Neural progenitor cell (in vitro differentiated cells): ENCODE data around the gene MAP3K19. TPM values are rescaled to one million over a fixed set of nuclear protein-coding genes. Genes with fewer than 3 reads are reported as not detected.

Source experiments
- DNase-seq: peaks from one replicate; pipeline ENCODE4 v3.0.0-alpha.2; 2016; ENCODE audit warnings: low spot score
- H2AFZ ChIP-seq: fragments of 200-600 bp; sonication (generic); replicated peaks from 2 replicates; pipeline ENCODE4 v1.6.1; 2016; ENCODE audit warnings: antibody characterized with exemption
- H3F3A ChIP-seq: fragments of 200-600 bp; sonication (generic); 2 replicates; pipeline ENCODE4 v1.6.1; 2016; ENCODE audit warnings: antibody characterized with exemption, low read depth
- H3K27ac ChIP-seq: fragments of 200-600 bp; sonication (generic); 2 replicates; pipeline ENCODE4 v1.5.1; 2016; ENCODE audit warnings: mild to moderate bottlenecking
- H3K27me3 ChIP-seq: fragments of 200-600 bp; sonication (generic); 2 replicates; pipeline ENCODE4 v1.6.1; 2016; ENCODE audit warnings: mild to moderate bottlenecking, moderate library complexity
- H3K36me3 ChIP-seq: fragments of 200-600 bp; sonication (generic); 2 replicates; pipeline ENCODE4 v1.5.1; 2016
- H3K4me1 ChIP-seq: fragments of 200-600 bp; sonication (generic); 2 replicates; pipeline ENCODE4 v1.6.1; 2016; ENCODE audit warnings: mixed run types
- H3K4me2 ChIP-seq: fragments of 200-600 bp; sonication (generic); 2 replicates; pipeline ENCODE4 v1.6.1; 2016
- H3K4me3 ChIP-seq: fragments of 200-600 bp; sonication (generic); 2 replicates; pipeline ENCODE4 v1.5.1; 2016
- H3K79me2 ChIP-seq: fragments of 200-600 bp; sonication (generic); 2 replicates; pipeline ENCODE4 v1.6.1; 2016; ENCODE audit warnings: low read depth
- H3K9ac ChIP-seq: fragments of 200-600 bp; sonication (generic); 2 replicates; pipeline ENCODE4 v1.6.1; 2016
- H3K9me3 ChIP-seq: fragments of 200-600 bp; sonication (generic); 2 replicates; pipeline ENCODE4 v1.5.1; 2016; ENCODE audit warnings: low read depth
- H4K20me1 ChIP-seq: fragments of 200-600 bp; sonication (generic); 2 replicates; pipeline ENCODE4 v1.6.1; 2016; ENCODE audit warnings: low read depth
- H3K27ac Mint-ChIP-seq: 3 replicates; pipeline ENCODE4 v1.8.0; 2021; ENCODE audit warnings: mixed read lengths
- H3K27me3 Mint-ChIP-seq: 2 replicates; pipeline ENCODE4 v1.8.0; 2022; ENCODE audit warnings: low read depth, mild to moderate bottlenecking, inconsistent platforms, moderate library complexity, mixed read lengths; ENCODE audit not compliant: insufficient read depth
- H3K36me3 Mint-ChIP-seq: 3 replicates; pipeline ENCODE4 v1.8.0; 2021; ENCODE audit warnings: mixed read lengths
- H3K4me1 Mint-ChIP-seq: 3 replicates; pipeline ENCODE4 v1.8.0; 2021; ENCODE audit warnings: mixed read lengths
- H3K4me3 Mint-ChIP-seq: 3 replicates; pipeline ENCODE4 v1.8.0; 2021; ENCODE audit warnings: mild to moderate bottlenecking, moderate library complexity, mixed read lengths
- H3K9me3 Mint-ChIP-seq: 3 replicates; pipeline ENCODE4 v1.8.0; 2020; ENCODE audit warnings: mixed read lengths
- CTCF ChIP-seq: fragments of 200-600 bp; sonication (generic); IDR thresholded peaks from 2 replicates; pipeline ENCODE4 v1.5.1; 2017; ENCODE audit warnings: antibody characterized with exemption, mild to moderate bottlenecking
- EZH2 ChIP-seq: fragments of 200-600 bp; sonication (generic); IDR thresholded peaks from 2 replicates; pipeline ENCODE4 v1.6.1; 2017; ENCODE audit warnings: antibody characterized with exemption, mild to moderate bottlenecking, moderate library complexity
- EZH2phosphoT487 ChIP-seq: fragments of 200-600 bp; sonication (generic); IDR thresholded peaks from 2 replicates; pipeline ENCODE4 v1.6.1; 2017; ENCODE audit warnings: antibody characterized with exemption
- total RNA-seq: library from RNA; depleted of rRNA; stranded (reverse); fragments of >200 nt; gene quantifications from 2 replicates; pipeline ENCODE4 v1.2.3, GENCODE V29; 2015; ENCODE audit warnings: low replicate concordance

Gene MAP3K19
- total RNA-seq, 1 donor from 2014 or later = not detected

- Mint-ChIP-seq H3K9me3 (no peaks in the 10 kb centered on the region), H3K36me3 (peaks cover 26% of the 10 kb centered on the region), H3K4me3 (no peak overlapping the region), H3K27me3 (no peaks in the 10 kb centered on the region), H3K27ac (no peak overlapping the region), H3K4me1 (peaks cover 9% of the 10 kb centered on the region)
- DNase-seq = peak; percentile 35
- Histone ChIP-seq H3K4me2 (peak overlapping the region; percentile 44), H3K9me3 (no peaks in the 10 kb centered on the region), H3K4me3 (no peak overlapping the region), H3K9ac (no peak overlapping the region), H3K36me3 (peaks cover 19% of the 10 kb centered on the region), H3K79me2 (peaks cover 69% of the 10 kb centered on the region), H4K20me1 (peaks cover 26% of the 10 kb centered on the region), H2AFZ (no peak overlapping the region), H3K4me1 (peaks cover 29% of the 10 kb centered on the region), H3F3A (peaks cover 20% of the 10 kb centered on the region), H3K27ac (peak overlapping the region; percentile 34), H3K27me3 (no peaks in the 10 kb centered on the region)
- TF ChIP-seq CTCF (no peak), EZH2 (no peak), EZH2phosphoT487 (no peak)
These were observed 102.3 kb downstream of the MAP3K19 start for GRCh38 chr2:134944975-134945374.

- no peak overlapping the region for H3K27ac ChIP-seq
- peaks cover 29% of the 10 kb centered on the region for H3K36me3 ChIP-seq
- H3K79me2 ChIP-seq = peaks cover 75% of the 10 kb centered on the region
- peaks cover 29% of the 10 kb centered on the region for H3K4me1 ChIP-seq
- no peaks in the 10 kb centered on the region for H3K9me3 ChIP-seq
- H3K9ac ChIP-seq = no peak overlapping the region
- Mint-ChIP-seq H3K9me3 (no peaks in the 10 kb centered on the region), H3K27me3 (no peaks in the 10 kb centered on the region), H3K27ac (no peak overlapping the region), H3K4me1 (peaks cover 9% of the 10 kb centered on the region), H3K4me3 (no peak overlapping the region), H3K36me3 (peaks cover 27% of the 10 kb centered on the region)
- DNase-seq = no peak
- TF ChIP-seq EZH2 (no peak), EZH2phosphoT487 (no peak), CTCF (no peak)
- no peaks in the 10 kb centered on the region for H3K27me3 ChIP-seq
- H3K4me3 ChIP-seq = no peak overlapping the region
- H2AFZ ChIP-seq = no peak overlapping the region
- peaks cover 20% of the 10 kb centered on the region for H3F3A ChIP-seq
- H4K20me1 ChIP-seq = peaks cover 24% of the 10 kb centered on the region
- peak overlapping the region; percentile 44 for H3K4me2 ChIP-seq
These were observed 103.7 kb downstream of the MAP3K19 start for GRCh38 chr2:134943540-134943939.

- Histone ChIP-seq H4K20me1 (peaks cover 51% of the 10 kb centered on the region), H3K4me2 (no peak overlapping the region), H3F3A (peaks cover 8% of the 10 kb centered on the region), H3K4me1 (no peaks in the 10 kb centered on the region), H3K4me3 (no peak overlapping the region), H3K27me3 (no peaks in the 10 kb centered on the region), H3K9me3 (no peaks in the 10 kb centered on the region), H2AFZ (no peak overlapping the region), H3K79me2 (peaks cover 98% of the 10 kb centered on the region), H3K9ac (no peak overlapping the region), H3K27ac (no peak overlapping the region), H3K36me3 (peaks cover 23% of the 10 kb centered on the region)
- DNase-seq = no peak
- H3K36me3 Mint-ChIP-seq = peaks cover 23% of the 10 kb centered on the region
- H3K4me1 Mint-ChIP-seq = no peaks in the 10 kb centered on the region
- no peaks in the 10 kb centered on the region for H3K27me3 Mint-ChIP-seq
- no peak overlapping the region for H3K27ac Mint-ChIP-seq
- H3K4me3 Mint-ChIP-seq = no peak overlapping the region
- H3K9me3 Mint-ChIP-seq = no peaks in the 10 kb centered on the region
- TF ChIP-seq CTCF (no peak), EZH2phosphoT487 (no peak), EZH2 (no peak)
These were observed 110.6 kb downstream of the MAP3K19 start for GRCh38 chr2:134936691-134937090.
